Activated naive CD4-positive, alpha-beta T cell treated with anti-CD3 and anti-CD28 coated beads, Interleukin-2, amount 10 ng/mL, durations not matched to agents 7 days and 5 days (primary cell): ENCODE results near the gene AQP2.

Experiments
- CTCF ChIA-PET: fragments of 350-600 bp; sonication (Branson Sonifier 250); formaldehyde crosslinking; loops from one replicate; lab custom pipeline; 2021; ENCODE audit warnings: antibody characterized with exemption; lab: Charles Lee
- DNase-seq: peaks from one replicate; pipeline ENCODE4 v3.0.0-alpha.2; 2020
- H3K27ac Mint-ChIP-seq: one replicate; pipeline ENCODE4 v1.8.0; 2021; ENCODE audit warnings: mild to moderate bottlenecking, moderate library complexity, mixed read lengths
- H3K27me3 Mint-ChIP-seq: one replicate; pipeline ENCODE4 v1.8.0; 2021; ENCODE audit warnings: mild to moderate bottlenecking, mixed read lengths
- H3K36me3 Mint-ChIP-seq: one replicate; pipeline ENCODE4 v1.8.0; 2021; ENCODE audit warnings: mixed read lengths
- H3K4me1 Mint-ChIP-seq: one replicate; pipeline ENCODE4 v1.8.0; 2021; ENCODE audit warnings: mixed read lengths
- H3K4me3 Mint-ChIP-seq: one replicate; pipeline ENCODE4 v1.8.0; 2021; ENCODE audit warnings: mild to moderate bottlenecking, moderate library complexity, mixed read lengths
- H3K9me3 Mint-ChIP-seq: one replicate; pipeline ENCODE4 v1.8.0; 2021; ENCODE audit warnings: mixed read lengths

AQP2 gene

GRCh38 chr12:49950273-49951251 is at the start of gene AQP2:
AQP2 (plus strand) TSS chr12:49950737; CDS start chr12:49950831, 94 bp downstream.
- Mint-ChIP-seq H3K36me3 (no peaks in the 10 kb centered on the region), H3K9me3 (no peaks in the 10 kb centered on the region), H3K4me3 (no peak within 1 kb of the TSS), H3K27ac (no peak within 1 kb of the TSS), H3K4me1 (peaks cover 11% of the 10 kb centered on the region), H3K27me3 (peaks cover 71% of the 10 kb centered on the region)
- CTCF ChIA-PET, result no interaction called here
- no peak for DNase-seq

- CTCF ChIA-PET, result interaction anchor here (2.0 kb wide), 1 partner anchor 45 kb away, joined by 4 read pairs; no protein-coding TSS in a partner anchor
- H3K27me3 Mint-ChIP-seq, result peaks cover 73% of the 10 kb centered on the region
- no peak for DNase-seq
- no peaks in the 10 kb centered on the region for H3K36me3 Mint-ChIP-seq
- H3K9me3 Mint-ChIP-seq, result no peaks in the 10 kb centered on the region
- peaks cover 14% of the 10 kb centered on the region for H3K4me1 Mint-ChIP-seq
- H3K4me3 Mint-ChIP-seq, result no peak overlapping the region
- no peak overlapping the region for H3K27ac Mint-ChIP-seq
These were observed 49.5 kb upstream of the AQP2 start for GRCh38 chr12:49901026-49901425.

GRCh38 chr12:49901986-49902385 is 48.6 kb upstream of the AQP2 start:
- Mint-ChIP-seq H3K9me3 (no peaks in the 10 kb centered on the region), H3K27ac (no peak overlapping the region), H3K4me3 (no peak overlapping the region), H3K27me3 (peaks cover 73% of the 10 kb centered on the region), H3K4me1 (peaks cover 14% of the 10 kb centered on the region), H3K36me3 (no peaks in the 10 kb centered on the region)
- DNase-seq, result no peak
- CTCF ChIA-PET, result interaction anchor here (2.0 kb wide), 1 partner anchor 44 kb away, joined by 4 read pairs; no protein-coding TSS in a partner anchor

DNA sequence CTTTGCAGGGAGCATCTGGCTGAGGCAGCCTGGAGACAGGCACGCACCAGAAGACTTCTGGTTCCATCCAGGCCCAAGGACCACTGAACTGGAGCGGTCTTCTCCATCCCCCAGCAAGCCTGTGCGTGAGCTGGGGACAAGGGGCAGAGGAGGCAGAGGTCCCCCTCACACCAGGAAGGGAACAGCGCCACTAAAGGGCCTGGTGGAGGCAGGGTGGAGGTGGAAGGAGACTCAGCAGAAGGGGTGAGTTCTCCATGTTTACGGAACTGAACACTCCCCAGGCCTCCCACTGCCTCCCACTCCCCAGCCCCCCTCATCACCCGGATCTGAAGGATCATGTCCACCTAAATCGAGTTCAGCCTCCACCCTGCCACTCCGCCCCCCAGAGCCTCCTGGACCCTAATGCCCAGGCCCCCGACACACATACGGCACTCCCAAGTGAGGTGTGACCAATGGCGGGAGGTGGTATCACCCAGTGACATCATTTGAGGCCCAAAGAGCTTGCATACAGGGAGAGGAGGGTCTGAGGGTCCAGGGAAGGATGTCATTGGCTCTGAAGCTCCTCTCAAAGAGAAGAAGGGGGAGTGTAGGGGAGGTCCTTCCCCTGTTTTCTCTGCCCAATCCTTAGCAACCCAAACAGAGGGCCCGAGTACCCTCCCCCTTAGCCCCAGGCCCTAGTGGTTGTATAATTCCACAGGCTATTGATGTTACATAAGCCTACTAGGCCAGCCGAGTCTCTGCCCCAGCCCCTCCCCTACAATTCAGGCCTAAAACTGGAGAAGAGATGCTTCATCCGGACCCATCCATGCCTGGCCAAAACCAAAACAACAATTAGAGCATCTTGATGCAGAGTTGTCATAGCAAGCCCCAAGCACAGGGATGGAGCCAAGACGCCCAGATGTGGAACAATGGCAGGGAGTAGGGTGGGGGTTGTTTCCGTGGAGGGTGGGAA is 47.9 kb upstream of the AQP2 start:
- Mint-ChIP-seq H3K36me3 (no peaks in the 10 kb centered on the region), H3K27ac (no peak overlapping the region), H3K4me3 (peak overlapping the region; percentile 35), H3K27me3 (peaks cover 66% of the 10 kb centered on the region), H3K4me1 (peaks cover 14% of the 10 kb centered on the region), H3K9me3 (no peaks in the 10 kb centered on the region)
- DNase-seq, result no peak
- CTCF ChIA-PET, result interaction anchor here (2.0 kb wide), 1 partner anchor 43 kb away, joined by 4 read pairs; no protein-coding TSS in a partner anchor

DNA sequence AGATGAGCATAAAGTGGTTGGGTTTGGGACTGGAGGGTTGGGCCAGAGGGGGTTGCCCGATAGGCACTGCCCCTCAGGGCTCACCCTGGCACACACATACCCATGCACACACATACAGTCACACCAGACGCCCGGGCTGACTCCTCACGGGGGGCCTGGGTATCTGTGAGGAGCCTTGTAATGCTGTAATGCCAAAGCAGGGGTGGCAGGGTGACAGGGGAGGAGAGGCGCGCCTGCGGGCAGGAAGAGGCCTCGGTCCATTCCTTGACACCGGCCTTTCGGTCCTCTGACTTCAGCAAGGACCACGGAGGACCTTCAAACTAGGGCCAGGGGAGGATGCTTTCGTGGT is 47.2 kb upstream of the AQP2 start:
- no peak overlapping the region for H3K27ac Mint-ChIP-seq
- H3K36me3 Mint-ChIP-seq, result no peaks in the 10 kb centered on the region
- H3K27me3 Mint-ChIP-seq, result peaks cover 63% of the 10 kb centered on the region
- CTCF ChIA-PET, result no interaction called here
- H3K9me3 Mint-ChIP-seq, result no peaks in the 10 kb centered on the region
- peaks cover 14% of the 10 kb centered on the region for H3K4me1 Mint-ChIP-seq
- no peak for DNase-seq
- peak overlapping the region; percentile 35 for H3K4me3 Mint-ChIP-seq

GRCh38 chr12:49903700-49904423 is 46.7 kb upstream of the AQP2 start, which contains the start of gene FAIM2:
FAIM2 (minus strand) TSS chr12:49903900; CDS start chr12:49903792, 108 bp downstream.
- H3K9me3 Mint-ChIP-seq, result no peaks in the 10 kb centered on the region
- DNase-seq, result peak; percentile 70
- no peak within 1 kb of the TSS for H3K27ac Mint-ChIP-seq
- H3K27me3 Mint-ChIP-seq, result peaks cover 63% of the 10 kb centered on the region
- CTCF ChIA-PET, result interaction anchor here (1.6 kb wide), 1 partner anchor 36 kb away, joined by 4 read pairs; no protein-coding TSS in a partner anchor
- H3K4me1 Mint-ChIP-seq, result peaks cover 14% of the 10 kb centered on the region
- peak within 1 kb of the TSS; percentile 68 for H3K4me3 Mint-ChIP-seq
- H3K36me3 Mint-ChIP-seq, result no peaks in the 10 kb centered on the region

- DNase-seq, result no peak
- H3K27me3 Mint-ChIP-seq, result peaks cover 68% of the 10 kb centered on the region
- H3K4me1 Mint-ChIP-seq, result peaks cover 14% of the 10 kb centered on the region
- H3K27ac Mint-ChIP-seq, result no peak overlapping the region
- no peaks in the 10 kb centered on the region for H3K36me3 Mint-ChIP-seq
- H3K4me3 Mint-ChIP-seq, result peak overlapping the region; percentile 68
- H3K9me3 Mint-ChIP-seq, result no peaks in the 10 kb centered on the region
- CTCF ChIA-PET, result interaction anchor here (1.6 kb wide), 1 partner anchor 36 kb away, joined by 4 read pairs; no protein-coding TSS in a partner anchor
These were observed 45.9 kb upstream of the AQP2 start for GRCh38 chr12:49904601-49905000.

DNA sequence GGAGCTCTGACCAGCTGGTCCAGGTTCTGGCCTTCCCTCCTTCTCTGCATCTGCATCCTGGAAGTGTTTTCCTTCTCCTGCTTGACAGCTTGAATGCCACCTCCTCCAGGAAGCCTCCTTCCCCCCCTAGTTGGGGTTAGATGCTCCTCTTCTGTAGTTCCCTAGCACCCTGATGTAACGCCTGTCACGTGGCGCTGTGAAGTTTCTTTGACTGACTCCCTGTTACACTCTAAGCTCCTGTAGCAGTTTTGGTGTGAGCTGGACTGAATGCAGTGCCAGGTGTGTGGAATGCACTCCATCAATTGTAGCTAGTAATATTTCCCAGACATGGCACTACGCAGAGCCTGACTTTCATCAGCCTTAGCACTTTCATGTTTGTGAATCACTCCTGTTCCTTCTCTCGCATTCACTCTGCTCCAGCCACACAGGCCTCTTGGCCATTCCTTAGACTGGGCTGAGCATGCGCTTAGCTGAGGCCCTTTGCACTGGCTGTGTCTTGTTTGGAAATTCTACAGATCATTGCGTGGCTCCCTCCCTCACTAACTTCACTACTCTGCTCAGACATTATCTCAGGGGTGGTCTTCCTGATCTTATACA is 44.7 kb upstream of the AQP2 start:
- Mint-ChIP-seq H3K4me3 (peak overlapping the region; percentile 6), H3K27ac (no peak overlapping the region), H3K9me3 (no peaks in the 10 kb centered on the region), H3K27me3 (peaks cover 65% of the 10 kb centered on the region), H3K36me3 (no peaks in the 10 kb centered on the region), H3K4me1 (peaks cover 14% of the 10 kb centered on the region)
- DNase-seq, result no peak
- CTCF ChIA-PET, result interaction anchor here (0.6 to 0.8 kb wide), 3 partner anchors 40 to 1347 kb away, joined by 3 to 5 read pairs (median 5); no protein-coding TSS in a partner anchor

DNA sequence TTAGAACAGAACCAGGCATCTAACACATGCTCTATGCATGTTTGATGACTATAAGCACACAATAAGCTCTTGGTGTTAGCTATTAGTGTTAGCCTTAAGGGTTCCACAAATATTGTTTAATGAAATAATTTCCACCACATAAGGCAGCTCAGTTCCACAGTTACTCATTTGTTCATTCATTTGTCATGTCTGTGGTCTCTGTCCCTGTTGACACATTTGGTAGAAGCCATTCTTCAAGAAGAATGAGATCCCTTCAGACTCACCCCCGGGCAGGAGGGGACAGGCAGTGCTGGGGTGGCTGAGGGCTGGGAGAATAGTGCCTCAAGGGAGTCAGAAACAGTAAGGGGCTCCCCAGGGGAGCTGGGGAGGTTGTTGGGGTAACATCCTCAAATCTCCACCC is 43.2 kb upstream of the AQP2 start:
- Mint-ChIP-seq H3K27ac (no peak overlapping the region), H3K4me3 (no peak overlapping the region), H3K4me1 (peaks cover 14% of the 10 kb centered on the region), H3K9me3 (no peaks in the 10 kb centered on the region), H3K27me3 (peaks cover 57% of the 10 kb centered on the region), H3K36me3 (no peaks in the 10 kb centered on the region)
- DNase-seq, result no peak
- CTCF ChIA-PET, result no interaction called here

DNA sequence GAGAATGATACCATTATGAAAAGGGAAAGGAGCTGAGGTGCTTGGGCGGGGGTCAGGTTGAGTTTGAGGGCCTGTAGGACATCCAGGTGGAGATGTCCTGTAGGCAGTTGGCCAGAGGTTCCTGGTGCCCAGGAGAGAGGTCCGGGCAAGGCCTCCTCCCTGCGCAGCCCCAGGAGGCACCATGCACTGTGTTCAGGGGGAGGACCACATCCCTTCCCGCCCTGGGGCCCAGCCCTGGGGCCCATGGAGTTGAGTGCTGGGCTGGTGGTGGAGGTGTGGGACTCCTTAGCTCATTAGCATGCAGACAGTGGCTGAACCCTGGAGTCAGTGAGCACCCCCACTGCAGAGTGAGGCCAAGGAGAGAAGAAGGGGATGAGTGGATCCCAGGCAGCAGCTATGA is 41.2 kb upstream of the AQP2 start:
- H3K27me3 Mint-ChIP-seq, result peaks cover 50% of the 10 kb centered on the region
- H3K4me3 Mint-ChIP-seq, result no peak overlapping the region
- peaks cover 5% of the 10 kb centered on the region for H3K4me1 Mint-ChIP-seq
- CTCF ChIA-PET, result no interaction called here
- DNase-seq, result no peak
- H3K27ac Mint-ChIP-seq, result no peak overlapping the region
- H3K36me3 Mint-ChIP-seq, result no peaks in the 10 kb centered on the region
- no peaks in the 10 kb centered on the region for H3K9me3 Mint-ChIP-seq

- Mint-ChIP-seq H3K36me3 (no peaks in the 10 kb centered on the region), H3K9me3 (no peaks in the 10 kb centered on the region), H3K4me1 (no peaks in the 10 kb centered on the region), H3K27ac (no peak overlapping the region), H3K27me3 (peaks cover 45% of the 10 kb centered on the region), H3K4me3 (no peak overlapping the region)
- DNase-seq, result no peak
- CTCF ChIA-PET, result no interaction called here
These were observed 40.7 kb upstream of the AQP2 start for GRCh38 chr12:49909826-49910225.

- Mint-ChIP-seq H3K36me3 (no peaks in the 10 kb centered on the region), H3K4me1 (no peaks in the 10 kb centered on the region), H3K27ac (no peak overlapping the region), H3K9me3 (no peaks in the 10 kb centered on the region), H3K27me3 (peaks cover 41% of the 10 kb centered on the region), H3K4me3 (no peak overlapping the region)
- CTCF ChIA-PET, result no interaction called here
- no peak for DNase-seq
These were observed 40.0 kb upstream of the AQP2 start for GRCh38 chr12:49910331-49911212.
